Epithelial cell of proximal tubule (primary cell): ENCODE measurements around the gene CCDC148. TPM values are rescaled to one million over a fixed set of nuclear protein-coding genes. Genes with fewer than 3 reads are reported as not detected.

Experiments
- DNase-seq: peaks from one replicate; pipeline ENCODE4 v3.0.0-alpha.2; 2011; ENCODE audit warnings: low read depth
- H3K4me3 ChIP-seq: 2 replicates; pipeline ENCODE4 v1.5.1; 2011; ENCODE audit warnings: low read depth, mild to moderate bottlenecking, low read length
- total RNA-seq: library from RNA; depleted of rRNA; stranded (reverse); fragments of >200 nt; gene quantifications from 2 replicates; pipeline ENCODE4 v1.2.3, GENCODE V29; 2015
- TF ChIP-seq, protein P1 (sequence below): conservative IDR thresholded peaks from 2 replicates; pipeline ENCODE4 v1.5.1; 2012; ENCODE audit warnings: low read depth, mild to moderate bottlenecking, low read length

CCDC148 gene
- total RNA-seq, 1 donor from 2014 or later = 0.86 TPM

DNA sequence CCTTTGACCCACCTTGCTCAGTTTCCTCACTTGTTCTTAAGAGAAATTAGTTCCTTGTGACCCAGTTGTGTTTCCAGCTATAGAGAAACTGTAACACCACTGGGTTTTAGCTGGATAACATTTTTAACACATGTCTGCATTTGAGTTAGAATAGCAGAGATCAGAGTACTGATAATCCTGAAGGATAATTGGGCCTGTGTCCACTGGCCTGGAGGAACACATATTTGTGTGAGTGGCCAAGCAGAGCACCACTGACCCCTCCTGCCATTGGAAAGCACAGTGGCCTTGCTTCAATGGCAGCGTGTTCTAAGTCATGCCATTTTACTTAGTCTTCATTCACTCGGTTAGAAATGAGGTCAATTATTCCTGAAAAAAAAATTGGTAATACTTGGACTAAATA is 42.8 kb upstream of the CCDC148 start:
- no peak overlapping the region for H3K4me3 ChIP-seq
- TF ChIP-seq, protein P1, sequence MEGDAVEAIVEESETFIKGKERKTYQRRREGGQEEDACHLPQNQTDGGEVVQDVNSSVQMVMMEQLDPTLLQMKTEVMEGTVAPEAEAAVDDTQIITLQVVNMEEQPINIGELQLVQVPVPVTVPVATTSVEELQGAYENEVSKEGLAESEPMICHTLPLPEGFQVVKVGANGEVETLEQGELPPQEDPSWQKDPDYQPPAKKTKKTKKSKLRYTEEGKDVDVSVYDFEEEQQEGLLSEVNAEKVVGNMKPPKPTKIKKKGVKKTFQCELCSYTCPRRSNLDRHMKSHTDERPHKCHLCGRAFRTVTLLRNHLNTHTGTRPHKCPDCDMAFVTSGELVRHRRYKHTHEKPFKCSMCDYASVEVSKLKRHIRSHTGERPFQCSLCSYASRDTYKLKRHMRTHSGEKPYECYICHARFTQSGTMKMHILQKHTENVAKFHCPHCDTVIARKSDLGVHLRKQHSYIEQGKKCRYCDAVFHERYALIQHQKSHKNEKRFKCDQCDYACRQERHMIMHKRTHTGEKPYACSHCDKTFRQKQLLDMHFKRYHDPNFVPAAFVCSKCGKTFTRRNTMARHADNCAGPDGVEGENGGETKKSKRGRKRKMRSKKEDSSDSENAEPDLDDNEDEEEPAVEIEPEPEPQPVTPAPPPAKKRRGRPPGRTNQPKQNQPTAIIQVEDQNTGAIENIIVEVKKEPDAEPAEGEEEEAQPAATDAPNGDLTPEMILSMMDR = no peak
- DNase-seq = no peak

DNA sequence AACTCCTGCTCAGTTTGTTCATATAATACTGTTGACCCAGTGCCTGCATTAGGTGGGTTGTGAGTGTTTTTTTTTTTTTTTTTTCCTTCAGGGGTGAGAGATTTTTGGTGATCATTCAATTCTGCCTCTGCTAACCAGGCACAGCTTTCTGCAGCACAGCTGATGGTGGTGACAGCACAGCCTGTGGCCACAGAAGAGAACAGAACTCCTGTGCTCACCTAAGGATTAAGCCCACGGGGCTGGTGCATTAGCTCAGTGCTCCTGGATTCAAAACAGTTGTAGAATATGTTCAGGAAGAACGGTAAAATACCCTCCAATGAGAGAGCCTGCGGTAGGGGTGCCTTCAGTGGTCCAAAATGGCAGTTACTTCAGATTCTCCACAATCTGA is 42.2 kb upstream of the CCDC148 start:
- no peak for DNase-seq
- TF ChIP-seq, protein P1 = peak; percentile 5
- no peak overlapping the region for H3K4me3 ChIP-seq

DNA sequence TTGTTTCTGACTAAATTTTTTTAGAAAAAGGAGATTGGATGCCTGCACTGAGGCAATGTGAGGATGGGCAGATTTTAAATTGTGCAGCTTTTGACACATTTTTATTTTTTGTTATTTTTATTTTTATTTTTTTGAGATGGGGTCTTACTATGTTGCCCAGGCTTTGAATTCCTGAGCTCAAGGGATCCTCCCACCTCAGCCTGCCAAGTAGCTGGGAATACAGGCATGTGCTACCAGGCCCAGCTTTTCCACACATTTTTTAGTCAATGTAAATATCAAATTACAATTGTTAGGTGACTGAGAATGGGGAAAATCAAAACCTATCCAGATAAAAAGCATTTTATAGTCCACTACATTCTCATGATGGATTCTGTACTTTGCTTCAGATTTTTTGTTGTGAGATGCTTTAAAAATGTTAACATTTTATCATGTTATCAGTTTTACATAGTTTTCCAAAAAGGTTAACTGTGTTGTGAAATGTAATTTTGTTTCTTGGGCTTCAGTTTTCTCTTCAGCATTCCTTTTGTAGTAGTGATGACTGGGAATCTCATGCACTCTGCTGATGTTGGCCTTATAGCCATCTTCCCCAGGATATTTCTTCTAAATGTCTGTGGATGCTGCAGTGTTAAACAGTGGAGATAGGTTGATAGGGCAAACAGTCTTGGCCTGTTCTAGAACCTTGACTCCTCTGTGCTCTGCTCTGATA is 41.6 kb upstream of the CCDC148 start:
- TF ChIP-seq, protein P1 = no peak
- no peak overlapping the region for H3K4me3 ChIP-seq
- no peak for DNase-seq

DNA sequence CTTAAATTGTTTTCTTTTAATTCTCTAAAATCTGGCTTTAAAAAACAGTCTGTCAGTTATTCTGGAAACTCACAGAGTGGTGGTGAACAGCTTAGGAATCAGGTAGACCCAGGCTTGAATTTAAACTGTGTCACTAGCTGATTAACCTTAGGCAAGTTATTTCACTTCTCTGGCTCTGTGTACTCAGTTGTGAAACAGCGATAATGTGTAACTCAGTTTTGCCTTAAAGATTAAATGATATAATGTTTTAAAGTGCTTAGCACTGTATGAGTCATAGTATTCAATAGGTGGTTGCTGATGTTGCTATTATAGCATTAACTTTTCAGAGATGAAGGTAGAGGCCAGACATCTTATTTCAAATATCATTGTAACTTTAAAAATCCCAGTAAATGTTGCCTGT is 40.9 kb upstream of the CCDC148 start:
- TF ChIP-seq, protein P1 = no peak
- H3K4me3 ChIP-seq = no peak overlapping the region
- DNase-seq = peak; percentile 31

DNA sequence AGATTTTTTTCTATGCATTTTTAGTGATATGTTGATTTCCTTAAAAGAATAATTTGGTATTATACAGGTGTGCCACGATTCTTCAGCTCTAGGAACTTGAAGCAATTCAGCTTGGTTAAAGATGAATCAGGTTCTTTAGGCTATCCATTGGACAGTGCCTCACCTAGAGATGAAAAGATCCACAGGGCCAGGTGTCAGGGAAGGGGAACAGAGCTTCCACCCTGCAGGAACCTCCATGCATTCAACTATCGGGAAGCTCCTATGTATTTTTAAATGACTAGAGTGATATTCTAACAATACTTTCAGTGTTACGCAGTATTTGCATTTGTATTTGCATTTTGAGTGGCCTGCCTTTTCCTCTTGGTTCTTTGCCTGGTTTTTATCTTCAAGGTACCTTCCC is 40.4 kb upstream of the CCDC148 start:
- TF ChIP-seq, protein P1 = no peak
- DNase-seq = no peak
- H3K4me3 ChIP-seq = no peak overlapping the region

DNA sequence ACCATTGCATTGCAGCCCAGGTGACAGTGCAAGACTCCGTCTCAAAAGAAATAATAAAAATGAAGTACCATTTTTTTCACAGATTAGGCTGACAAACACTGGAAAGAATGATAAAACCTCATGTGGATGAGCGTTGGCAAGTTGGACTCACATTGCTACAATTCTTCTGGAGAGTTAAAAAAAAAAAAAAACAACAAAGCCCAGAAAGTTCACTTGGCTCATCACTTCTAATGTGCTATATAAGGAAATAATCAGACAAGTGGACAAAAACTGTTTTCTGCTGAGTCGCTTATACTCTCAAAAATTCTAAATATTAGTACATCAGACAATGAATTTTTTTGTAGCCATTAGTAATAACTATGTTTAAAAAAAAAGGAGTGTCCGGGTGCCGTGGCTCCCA is 38.6 kb upstream of the CCDC148 start:
- H3K4me3 ChIP-seq = no peak overlapping the region
- DNase-seq = no peak
- TF ChIP-seq, protein P1 = no peak

DNA sequence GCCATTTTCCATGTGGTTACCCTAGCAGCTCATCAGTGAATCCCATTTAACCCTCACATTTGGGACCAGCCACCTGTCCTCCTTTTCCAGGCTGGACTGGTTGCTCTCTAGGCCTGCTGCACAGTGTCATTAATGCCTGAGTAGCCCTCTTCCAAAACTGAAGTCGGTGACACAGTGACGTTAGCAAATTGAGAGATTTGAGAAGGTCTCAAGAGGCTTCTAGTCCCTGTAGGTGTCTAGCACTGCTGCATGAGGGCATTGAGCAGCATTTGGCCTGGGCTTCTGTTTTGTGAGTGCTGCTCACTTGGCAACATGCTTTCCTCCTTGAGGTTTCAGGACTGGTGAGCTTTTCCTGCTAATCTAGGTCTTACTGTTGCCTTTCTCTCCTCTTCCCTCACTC is 36.9 kb upstream of the CCDC148 start:
- H3K4me3 ChIP-seq = no peak overlapping the region
- TF ChIP-seq, protein P1 = no peak
- no peak for DNase-seq
